ENCODE results near the gene ADGRL3. TPM values are rescaled to one million over a fixed set of nuclear protein-coding genes. Genes with fewer than 3 reads are reported as not detected.

The ADGRL3 gene
- polyA plus RNA-seq, 1 experiment, result 0.35 TPM

DNA sequence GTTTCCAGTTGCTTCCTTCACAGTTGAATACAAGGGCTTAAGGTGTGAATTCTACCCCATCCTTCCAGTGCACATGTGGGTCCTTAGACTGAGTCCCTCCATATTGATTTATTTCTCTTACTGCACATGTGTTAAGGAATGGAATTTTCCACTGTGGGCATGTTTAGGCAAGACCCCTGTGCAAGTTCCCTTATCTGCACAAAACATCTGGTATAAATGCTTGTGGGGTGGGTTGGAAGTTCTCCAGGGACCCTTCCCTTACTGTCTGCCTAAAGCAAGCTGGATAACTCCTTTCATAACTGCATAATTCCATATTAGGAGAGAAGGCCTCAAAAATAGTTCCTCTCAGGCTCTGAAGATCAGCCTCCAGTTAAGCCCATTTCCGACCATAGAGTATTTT is 570.9 kb downstream of the ADGRL3 start:
- DNase-seq (ENCODE audit: low read depth, low spot score), result no peak
- Histone ChIP-seq H3K4me3 (ENCODE audit: low read depth, low read length) (no peak overlapping the region), H3K27me3 (ENCODE audit: control insufficient read depth, insufficient read depth, low read length) (no peaks in the 10 kb centered on the region), H3K9me3 (ENCODE audit: control insufficient read depth, insufficient read depth, low read length) (peaks cover 1% of the 10 kb centered on the region; the same call in 1 of the 2 replicates), H3K27ac (ENCODE audit: low read depth, low read length) (no peak overlapping the region)
- POLR2A ChIA-PET, result no interaction called here
- TF ChIP-seq, protein P1, sequence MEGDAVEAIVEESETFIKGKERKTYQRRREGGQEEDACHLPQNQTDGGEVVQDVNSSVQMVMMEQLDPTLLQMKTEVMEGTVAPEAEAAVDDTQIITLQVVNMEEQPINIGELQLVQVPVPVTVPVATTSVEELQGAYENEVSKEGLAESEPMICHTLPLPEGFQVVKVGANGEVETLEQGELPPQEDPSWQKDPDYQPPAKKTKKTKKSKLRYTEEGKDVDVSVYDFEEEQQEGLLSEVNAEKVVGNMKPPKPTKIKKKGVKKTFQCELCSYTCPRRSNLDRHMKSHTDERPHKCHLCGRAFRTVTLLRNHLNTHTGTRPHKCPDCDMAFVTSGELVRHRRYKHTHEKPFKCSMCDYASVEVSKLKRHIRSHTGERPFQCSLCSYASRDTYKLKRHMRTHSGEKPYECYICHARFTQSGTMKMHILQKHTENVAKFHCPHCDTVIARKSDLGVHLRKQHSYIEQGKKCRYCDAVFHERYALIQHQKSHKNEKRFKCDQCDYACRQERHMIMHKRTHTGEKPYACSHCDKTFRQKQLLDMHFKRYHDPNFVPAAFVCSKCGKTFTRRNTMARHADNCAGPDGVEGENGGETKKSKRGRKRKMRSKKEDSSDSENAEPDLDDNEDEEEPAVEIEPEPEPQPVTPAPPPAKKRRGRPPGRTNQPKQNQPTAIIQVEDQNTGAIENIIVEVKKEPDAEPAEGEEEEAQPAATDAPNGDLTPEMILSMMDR (IDR thresholded peaks at IDR 0.05; ENCODE audit: low read depth, low read length), result no peak
- CTCF ChIA-PET, result no interaction called here

DNA sequence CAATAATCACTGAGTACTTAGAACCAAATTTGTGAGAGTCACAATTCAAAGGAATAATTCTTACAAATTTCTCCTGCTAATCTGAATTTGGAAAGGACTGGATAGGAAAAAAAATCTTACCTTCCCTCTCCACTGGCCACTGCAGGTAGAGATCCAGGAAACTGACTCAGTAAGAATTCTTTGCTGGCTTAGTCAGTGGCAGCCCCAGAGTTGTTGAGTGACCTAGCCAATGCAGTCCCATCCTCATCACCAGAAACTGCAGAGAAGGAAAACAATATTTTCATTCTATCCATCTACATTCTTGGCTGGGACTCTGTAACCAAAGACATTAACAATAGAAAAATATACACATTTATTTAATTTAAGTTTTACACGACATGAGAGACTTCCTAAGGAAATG is 572.0 kb downstream of the ADGRL3 start:
- H3K27me3 ChIP-seq (ENCODE audit: control insufficient read depth, insufficient read depth, low read length), result no peaks in the 10 kb centered on the region
- DNase-seq (ENCODE audit: low read depth, low spot score), result no peak
- TF ChIP-seq, protein P1 (IDR thresholded peaks at IDR 0.05; ENCODE audit: low read depth, low read length), result no peak
- ChIA-PET POLR2A (no interaction called here), CTCF (no interaction called here)
- no peak overlapping the region for H3K27ac ChIP-seq (ENCODE audit: low read depth, low read length)
- H3K9me3 ChIP-seq (ENCODE audit: control insufficient read depth, insufficient read depth, low read length), result peaks cover 2% of the 10 kb centered on the region; the same call in 1 of the 2 replicates
- no peak overlapping the region for H3K4me3 ChIP-seq (ENCODE audit: low read depth, low read length)

DNA sequence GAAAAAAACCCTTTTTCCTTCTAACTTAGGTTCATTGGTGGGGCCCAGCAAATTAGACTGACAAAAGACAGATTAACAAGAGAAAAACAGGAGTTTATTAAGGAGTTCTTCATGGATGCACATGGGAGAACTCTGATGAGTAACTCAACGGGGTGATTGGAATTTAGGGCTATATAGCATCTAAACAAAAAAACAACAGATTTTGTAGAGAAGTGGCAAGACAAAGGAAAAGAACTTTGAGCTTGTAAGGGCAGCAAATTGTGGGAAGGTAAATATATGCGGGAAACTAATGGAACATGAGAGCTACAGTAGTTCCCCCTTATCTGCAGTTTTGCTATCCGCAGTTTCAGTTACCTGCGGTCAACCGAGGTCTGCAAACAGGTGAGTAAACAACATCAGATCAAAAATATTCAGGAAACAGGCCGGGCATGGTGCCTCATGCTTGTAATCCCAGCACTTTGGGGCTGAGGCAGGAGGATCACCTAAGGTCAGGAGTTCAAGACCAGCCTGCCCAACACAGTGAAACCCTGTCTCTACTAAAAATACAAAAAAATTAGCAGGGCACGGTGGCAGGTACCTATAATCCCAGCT is 573.6 kb downstream of the ADGRL3 start:
- TF ChIP-seq, protein P1 (IDR thresholded peaks at IDR 0.05; ENCODE audit: low read depth, low read length), result no peak
- Histone ChIP-seq H3K4me3 (ENCODE audit: low read depth, low read length) (no peak overlapping the region), H3K27me3 (ENCODE audit: control insufficient read depth, insufficient read depth, low read length) (no peaks in the 10 kb centered on the region), H3K9me3 (ENCODE audit: control insufficient read depth, insufficient read depth, low read length) (peaks cover 2% of the 10 kb centered on the region; the same call in 1 of the 2 replicates), H3K27ac (ENCODE audit: low read depth, low read length) (no peak overlapping the region)
- CTCF ChIA-PET, result no interaction called here
- no peak for DNase-seq (ENCODE audit: low read depth, low spot score)
- POLR2A ChIA-PET, result no interaction called here

DNA sequence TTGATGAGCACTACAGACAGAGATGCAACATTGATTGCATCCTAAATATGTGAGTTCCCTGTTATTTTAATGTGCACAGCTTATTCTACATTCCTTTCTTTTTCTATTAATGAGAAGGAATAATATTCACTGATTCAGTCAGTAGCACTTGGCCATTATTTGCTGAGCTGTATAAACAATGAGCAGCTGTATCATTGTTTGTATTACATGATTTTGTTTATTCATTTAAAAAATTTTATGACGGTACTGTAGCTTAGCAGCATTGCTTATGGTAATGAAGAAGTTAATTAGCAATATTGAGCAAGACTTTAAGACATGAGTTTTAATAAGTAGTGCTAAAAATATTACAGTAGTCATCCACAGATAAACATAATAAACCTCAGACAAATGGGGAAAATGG is 582.0 kb downstream of the ADGRL3 start:
- H3K27ac ChIP-seq (ENCODE audit: low read depth, low read length), result no peak overlapping the region
- no peak overlapping the region for H3K4me3 ChIP-seq (ENCODE audit: low read depth, low read length)
- TF ChIP-seq, protein P1 (IDR thresholded peaks at IDR 0.05; ENCODE audit: low read depth, low read length), result no peak
- ChIA-PET POLR2A (no interaction called here), CTCF (no interaction called here)
- no peaks in the 10 kb centered on the region for H3K27me3 ChIP-seq (ENCODE audit: control insufficient read depth, insufficient read depth, low read length)
- no peaks in the 10 kb centered on the region for H3K9me3 ChIP-seq (ENCODE audit: control insufficient read depth, insufficient read depth, low read length)
- no peak for DNase-seq (ENCODE audit: low read depth, low spot score)

DNA sequence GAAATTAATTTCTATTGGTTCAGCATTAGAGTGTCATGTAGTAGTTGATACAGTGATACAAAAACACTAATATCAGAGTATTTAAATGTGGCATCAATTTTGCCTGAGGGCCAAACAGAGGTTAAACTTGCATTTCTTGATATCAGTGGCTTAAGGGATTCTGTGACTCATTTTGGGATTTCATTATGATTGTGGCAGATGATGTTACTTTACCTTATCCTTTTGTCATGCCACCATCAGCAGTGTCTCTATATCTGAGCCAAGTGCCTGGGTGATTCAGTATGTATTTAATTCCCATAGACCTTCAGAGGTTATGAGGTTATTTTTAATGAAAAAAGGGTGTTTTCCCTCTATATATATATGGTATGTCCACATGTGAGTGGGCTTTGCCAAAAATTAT is 582.9 kb downstream of the ADGRL3 start:
- TF ChIP-seq, protein P1 (IDR thresholded peaks at IDR 0.05; ENCODE audit: low read depth, low read length), result no peak
- POLR2A ChIA-PET, result no interaction called here
- CTCF ChIA-PET, result no interaction called here

More for the DNA sequence above, 582.9 kb downstream of the ADGRL3 start:
- DNase-seq (ENCODE audit: low read depth, low spot score), result no peak
- no peak overlapping the region for H3K4me3 ChIP-seq (ENCODE audit: low read depth, low read length)
- H3K9me3 ChIP-seq (ENCODE audit: control insufficient read depth, insufficient read depth, low read length), result no peaks in the 10 kb centered on the region
- H3K27me3 ChIP-seq (ENCODE audit: control insufficient read depth, insufficient read depth, low read length), result no peaks in the 10 kb centered on the region
- no peak overlapping the region for H3K27ac ChIP-seq (ENCODE audit: low read depth, low read length)
